Measurements from ENCODE around the gene PSMC3IP.

The PSMC3IP gene

GRCh38 chr17:42525221-42525620, 52.3 kb downstream of the PSMC3IP start:
- Histone ChIP-seq H3K36me3 (ENCODE audit: control insufficient read depth, insufficient read depth, low read length) (peaks cover 19% of the 10 kb centered on the region), H3K27me3 (replicated peaks; ENCODE audit: control insufficient read depth, insufficient read depth, low read length) (no peaks in the 10 kb centered on the region), H3K4me3 (replicated peaks; ENCODE audit: low read depth, low read length) (no peak overlapping the region)
- no peak for TF ChIP-seq CTCF (IDR thresholded peaks at IDR 0.05; ENCODE audit: insufficient read depth, low read length, poor library complexity, severe bottlenecking)
- no peak for DNase-seq (ENCODE audit: extremely low read depth, insufficient read length)

- DNase-seq (ENCODE audit: extremely low read depth, insufficient read length), result no peak
- Histone ChIP-seq H3K36me3 (ENCODE audit: control insufficient read depth, insufficient read depth, low read length) (peaks cover 25% of the 10 kb centered on the region), H3K27me3 (replicated peaks; ENCODE audit: control insufficient read depth, insufficient read depth, low read length) (no peaks in the 10 kb centered on the region), H3K4me3 (replicated peaks; ENCODE audit: low read depth, low read length) (no peak overlapping the region)
- TF ChIP-seq CTCF (IDR thresholded peaks at IDR 0.05; ENCODE audit: insufficient read depth, low read length, poor library complexity, severe bottlenecking), result no peak
These were observed 54.7 kb downstream of the PSMC3IP start for GRCh38 chr17:42522798-42523278.
